CD4-positive, alpha-beta memory T cell (primary cell): ENCODE data around the gene PARS2. TPM values are rescaled to one million over a fixed set of nuclear protein-coding genes. Genes with fewer than 3 reads are reported as not detected.

Experiments used
- CTCF ChIA-PET: fragments of 350-600 bp; sonication (Branson Sonifier 250); formaldehyde crosslinking; loops from one replicate; lab custom pipeline; 2021; ENCODE audit warnings: inconsistent platforms; ENCODE audit not compliant: partially characterized antibody; lab: Charles Lee
- POLR2A ChIA-PET: fragments of 350-600 bp; sonication (Branson Sonifier 250); formaldehyde crosslinking; loops from one replicate; lab custom pipeline; 2021; ENCODE audit not compliant: partially characterized antibody; lab: Charles Lee
- DNase-seq, 5 donors: peaks; one replicate each; pipeline versions ENCODE4 v3.0.0 to v3.0.0-alpha.2; 2020 to 2022; ENCODE audit warnings: mixed read lengths in 1 of 5
- H3K27ac ChIP-seq: one replicate; pipeline ENCODE4 v1.7.0; 2013; ENCODE audit warnings: low read depth, low read length
- H3K27me3 ChIP-seq: 2 replicates; pipeline ENCODE4 v1.7.0; 2013; ENCODE audit warnings: mild to moderate bottlenecking, low read length, moderate library complexity; ENCODE audit not compliant: insufficient read depth
- H3K36me3 ChIP-seq: 2 replicates; pipeline ENCODE4 v1.7.0; 2013; ENCODE audit warnings: mild to moderate bottlenecking, low read length, moderate library complexity; ENCODE audit not compliant: insufficient read depth
- H3K4me1 ChIP-seq: 2 replicates; pipeline ENCODE4 v1.7.0; 2013; ENCODE audit warnings: mild to moderate bottlenecking, low read length, moderate library complexity; ENCODE audit not compliant: insufficient read depth
- H3K4me3 ChIP-seq, 2 donors: one replicate each; pipeline ENCODE4 v1.7.0; 2013; ENCODE audit warnings: low read length in 2 of 2, mild to moderate bottlenecking in 1 of 2
- H3K9me3 ChIP-seq, 2 donors: one replicate each; pipeline ENCODE4 v1.7.0; 2013; ENCODE audit warnings: low read length in 2 of 2, control low read depth in 1 of 2; ENCODE audit not compliant: control insufficient read depth in 1 of 2
- H3K27ac Mint-ChIP-seq, 7 donors: one replicate each; pipeline ENCODE4 v1.8.0; 2020 to 2021; ENCODE audit warnings: mixed read lengths in 7 of 7, mild to moderate bottlenecking in 6 of 7, inconsistent platforms in 3 of 7, moderate library complexity in 3 of 7
- H3K27me3 Mint-ChIP-seq, 2 donors: one replicate each; pipeline ENCODE4 v1.8.0; 2020 to 2021; ENCODE audit warnings: mixed read lengths in 2 of 2
- H3K36me3 Mint-ChIP-seq, 2 donors: one replicate each; pipeline ENCODE4 v1.8.0; 2020 to 2021; ENCODE audit warnings: mixed read lengths in 2 of 2, inconsistent platforms in 1 of 2, mild to moderate bottlenecking in 1 of 2
- H3K4me1 Mint-ChIP-seq, 4 donors: one replicate each; pipeline ENCODE4 v1.8.0; 2020 to 2021; ENCODE audit warnings: mixed read lengths in 4 of 4, mild to moderate bottlenecking in 1 of 4
- H3K4me3 Mint-ChIP-seq, 8 donors: one replicate each; pipeline ENCODE4 v1.8.0; 2020 to 2021; ENCODE audit warnings: mixed read lengths in 8 of 8, mild to moderate bottlenecking in 7 of 8, moderate library complexity in 6 of 8, inconsistent platforms in 3 of 8
- H3K9me3 Mint-ChIP-seq, 8 donors: one replicate each; pipeline ENCODE4 v1.8.0; 2020 to 2021; ENCODE audit warnings: mixed read lengths in 8 of 8, mild to moderate bottlenecking in 5 of 8, inconsistent platforms in 3 of 8, moderate library complexity in 1 of 8
- intact Hi-C: fragments of 100-400 bp; cut with micrococcal nuclease; formaldehyde crosslinking; loops from one replicate; pipeline ENCODE4 v1.15.1; 2023
- polyA plus RNA-seq, 2 donors: library from polyadenylated mRNA; unstranded; fragments of 300-500 nt; fragmentation: Illumina TruSeq; gene quantifications; one replicate each; pipeline ENCODE4 v1.2.3, GENCODE V29; 2021
- total RNA-seq, 2 experiments: library from RNA; stranded (reverse); gene quantifications; one replicate each; pipeline ENCODE4 v1.2.3, GENCODE V29; 2021

Gene PARS2
- total and polyA plus RNA-seq, 4 experiments from 2014 or later, result 0.42 to 6.0 (median 4.5) TPM

GRCh38 chr1:54805466-54805865 is 41.1 kb upstream of the PARS2 start:
- H3K36me3 Mint-ChIP-seq, result no peaks in the 10 kb centered on the region
- H3K27ac Mint-ChIP-seq, result peak overlapping the region in 3 of 7 donors; percentile 52 to 68 (median 68)
- H3K4me1 ChIP-seq, result peaks cover 21% of the 10 kb centered on the region
- CTCF ChIA-PET, result interaction anchor here (1.1 kb wide), 1 partner anchor 13 kb away, joined by 4 read pairs; no protein-coding TSS in a partner anchor
- H3K27me3 Mint-ChIP-seq, result peaks cover 0 to under 1% of the 10 kb centered on the region in 2 donors
- POLR2A ChIA-PET, result no interaction called here
- H3K27me3 ChIP-seq, result no peaks in the 10 kb centered on the region
- no peaks in the 10 kb centered on the region for H3K9me3 ChIP-seq
- no peak overlapping the region for H3K4me3 Mint-ChIP-seq
- H3K27ac ChIP-seq, result no peak overlapping the region
- H3K4me1 Mint-ChIP-seq, result peaks cover 21 to 50% (median 32%) of the 10 kb centered on the region in 4 donors
- no peaks in the 10 kb centered on the region for H3K36me3 ChIP-seq
- no peak for DNase-seq
- H3K4me3 ChIP-seq, result no peak overlapping the region
- H3K9me3 Mint-ChIP-seq, result no peaks in the 10 kb centered on the region
- intact Hi-C loops, result no loop called here

- peak overlapping the region in 6 of 7 donors; percentile 51 to 88 (median 72) for H3K27ac Mint-ChIP-seq
- no peak overlapping the region for H3K27ac ChIP-seq
Observed at GRCh38 chr1:54804471-54805132, 40.3 kb upstream of the PARS2 start.

GRCh38 chr1:54803761-54804470 is 39.6 kb upstream of the PARS2 start:
- DNase-seq, result no peak
- Mint-ChIP-seq H3K4me1 (peaks cover 35 to 63% (median 45%) of the 10 kb centered on the region in 4 donors), H3K9me3 (no peaks in the 10 kb centered on the region), H3K36me3 (peaks cover 0 to 3% of the 10 kb centered on the region in 2 donors), H3K4me3 (peak overlapping the region in 6 of 8 donors; percentile 1 to 68 (median 40)), H3K27ac (peak overlapping the region; percentile 47 to 88 (median 68)), H3K27me3 (no peaks in the 10 kb centered on the region)
- Histone ChIP-seq H3K4me3 (no peak overlapping the region), H3K27me3 (no peaks in the 10 kb centered on the region), H3K9me3 (no peaks in the 10 kb centered on the region), H3K4me1 (peaks cover 37% of the 10 kb centered on the region), H3K36me3 (no peaks in the 10 kb centered on the region), H3K27ac (no peak overlapping the region)
- CTCF ChIA-PET, result interaction anchor here (0.9 to 1.5 kb wide), 3 partner anchors 11 to 130 kb away, joined by 4 to 5 read pairs (median 4); no protein-coding TSS in a partner anchor
- POLR2A ChIA-PET, result interaction anchor here (0.7 to 0.8 kb wide), 2 partner anchors 89 to 1882 kb away, joined by 3 read pairs; partner anchors contain the start of genes ECHDC2 and TTC4
- intact Hi-C loops, result loop anchor here (5.0 kb wide), 2 partner anchors 397 to 752 kb away; partner anchors contain the start of genes SSBP3, TCEANC2 and TMEM59

More at GRCh38 chr1:54804471-54805132, 40.3 kb upstream of the PARS2 start:
- Histone ChIP-seq H3K36me3 (no peaks in the 10 kb centered on the region), H3K27me3 (no peaks in the 10 kb centered on the region), H3K4me1 (peaks cover 30% of the 10 kb centered on the region), H3K9me3 (no peaks in the 10 kb centered on the region), H3K4me3 (no peak overlapping the region)
- Mint-ChIP-seq H3K36me3 (peaks cover 0 to 3% of the 10 kb centered on the region in 2 donors), H3K4me1 (peaks cover 28 to 56% (median 39%) of the 10 kb centered on the region in 4 donors), H3K9me3 (no peaks in the 10 kb centered on the region), H3K4me3 (peak overlapping the region in 4 of 8 donors; percentile 31 to 68 (median 58)), H3K27me3 (no peaks in the 10 kb centered on the region)
- CTCF ChIA-PET, result interaction anchor here (0.9 to 1.5 kb wide), 3 partner anchors 10 to 131 kb away, joined by 4 to 5 read pairs (median 4); no protein-coding TSS in a partner anchor
- DNase-seq, result no peak
- POLR2A ChIA-PET, result interaction anchor here (0.8 kb wide), 1 partner anchor 89 kb away, joined by 3 read pairs; the partner anchor contains the start of gene TTC4
- intact Hi-C loops, result loop anchor here (5.0 kb wide), 2 partner anchors 397 to 752 kb away; partner anchors contain the start of genes SSBP3, TCEANC2 and TMEM59

GRCh38 chr1:54800899-54801759 is 36.8 kb upstream of the PARS2 start, which contains the start of gene TTC22:
Gene TTC22, minus strand, starts transcription at chr1:54801323. Its CDS starts 160 bp downstream, at chr1:54801163.
- peak; percentile 65 to 77 (median 70) for DNase-seq
- no peaks in the 10 kb centered on the region for H3K36me3 ChIP-seq
- no peaks in the 10 kb centered on the region for H3K9me3 Mint-ChIP-seq
- intact Hi-C loops, result loop anchor here (2.0 to 5.0 kb wide), 5 partner anchors 36 to 749 kb away; partner anchors contain the start of genes PARS2, SSBP3, TCEANC2 and TMEM59
- H3K4me1 Mint-ChIP-seq, result peaks cover 40 to 73% (median 57%) of the 10 kb centered on the region in 4 donors
- peak within 1 kb of the TSS; percentile 89 to 90 for H3K4me3 ChIP-seq
- no peaks in the 10 kb centered on the region for H3K9me3 ChIP-seq
- H3K4me3 Mint-ChIP-seq, result peak within 1 kb of the TSS; percentile 90 to 99 (median 96)
- peak within 1 kb of the TSS; percentile 89 to 98 (median 96) for H3K27ac Mint-ChIP-seq
- H3K27me3 ChIP-seq, result no peaks in the 10 kb centered on the region
- no peaks in the 10 kb centered on the region for H3K27me3 Mint-ChIP-seq
- ChIA-PET CTCF (interaction anchor here (0.6 to 3.5 kb wide), 38 partner anchors 9 to 940 kb away, joined by 3 to 29 read pairs (median 4); partner anchors contain the start of genes CYB5RL, MRPL37, PARS2 and TCEANC2), POLR2A (interaction anchor here (0.6 to 3.7 kb wide), 14 partner anchors 9 to 855 kb away, joined by 3 to 24 read pairs (median 4); partner anchors contain the start of genes IFT25, LRRC42, PARS2 and SSBP3)
- peaks cover 46% of the 10 kb centered on the region for H3K4me1 ChIP-seq
- H3K36me3 Mint-ChIP-seq, result peaks cover 7 to 18% of the 10 kb centered on the region in 2 donors
- H3K27ac ChIP-seq, result peak within 1 kb of the TSS; percentile 68

- no peaks in the 10 kb centered on the region for H3K27me3 ChIP-seq
- peak overlapping the region; percentile 68 for H3K27ac ChIP-seq
- ChIA-PET CTCF (interaction anchor here (0.8 to 3.5 kb wide), 27 partner anchors 8 to 939 kb away, joined by 3 to 29 read pairs (median 5); partner anchors contain the start of gene PARS2), POLR2A (interaction anchor here (0.6 to 3.7 kb wide), 13 partner anchors 8 to 854 kb away, joined by 3 to 24 read pairs (median 4); partner anchors contain the start of genes IFT25, LRRC42, PARS2 and SSBP3)
- peaks cover 40 to 81% (median 63%) of the 10 kb centered on the region in 4 donors for H3K4me1 Mint-ChIP-seq
- DNase-seq, result no peak
- H3K9me3 ChIP-seq, result no peaks in the 10 kb centered on the region
- intact Hi-C loops, result loop anchor here (2.0 to 5.0 kb wide), 5 partner anchors 35 to 748 kb away; partner anchors contain the start of genes PARS2, SSBP3, TCEANC2 and TMEM59
- H3K27ac Mint-ChIP-seq, result peak overlapping the region; percentile 85 to 94 (median 89)
- no peaks in the 10 kb centered on the region for H3K36me3 ChIP-seq
- peaks cover 46% of the 10 kb centered on the region for H3K4me1 ChIP-seq
- peaks cover 14 to 27% of the 10 kb centered on the region in 2 donors for H3K36me3 Mint-ChIP-seq
- peak overlapping the region; percentile 89 to 90 for H3K4me3 ChIP-seq
- no peaks in the 10 kb centered on the region for H3K9me3 Mint-ChIP-seq
- no peaks in the 10 kb centered on the region for H3K27me3 Mint-ChIP-seq
- peak overlapping the region; percentile 90 to 99 (median 96) for H3K4me3 Mint-ChIP-seq
Observed at GRCh38 chr1:54800041-54800898, 35.9 kb upstream of the PARS2 start.
